ENCODE results near the gene NLGN1.

GRCh38 chr3:173747427-173747826, 349.9 kb downstream of the NLGN1 start:
- TF ChIP-seq CTCF (IDR thresholded peaks at IDR 0.05) (no peak), EP300 (IDR thresholded peaks at IDR 0.05) (no peak), POLR2AphosphoS5 (IDR thresholded peaks at IDR 0.05) (no peak), POLR2A (IDR thresholded peaks at IDR 0.05; ENCODE audit: low read depth) (no peak)
